ENCODE measurements around the gene UGCG.

Gene UGCG

GRCh38 chr9:111909444-111909843 lies 12.8 kb downstream of the UGCG start:
- H3K27ac ChIP-seq, result peak overlapping the region; percentile 94
- no peak for TF ChIP-seq CTCF (IDR thresholded peaks at IDR 0.05)
- no peaks in the 10 kb centered on the region for H3K9me3 ChIP-seq
- peaks cover 96 to 98% of the 10 kb centered on the region in 2 experiments for H3K4me1 ChIP-seq (ENCODE audit: control insufficient read depth in 1 of 2, insufficient read depth in 1 of 2, low read depth in 1 of 2, low read length in 1 of 2)
- peak overlapping the region; percentile 15 to 27 for H3K4me3 ChIP-seq (ENCODE audit: low read depth in 1 of 2, low read length in 1 of 2)
- no peaks in the 10 kb centered on the region for H3K27me3 ChIP-seq
- H3K36me3 ChIP-seq, result no peaks in the 10 kb centered on the region

- H3K9me3 ChIP-seq, result no peaks in the 10 kb centered on the region
- H3K4me3 ChIP-seq (ENCODE audit: low read depth in 1 of 2, low read length in 1 of 2), result peak overlapping the region in 1 of 2 experiments; percentile 5
- H3K27me3 ChIP-seq, result no peaks in the 10 kb centered on the region
- no peak for TF ChIP-seq CTCF (IDR thresholded peaks at IDR 0.05)
- peaks cover 96 to 98% of the 10 kb centered on the region in 2 experiments for H3K4me1 ChIP-seq (ENCODE audit: control insufficient read depth in 1 of 2, insufficient read depth in 1 of 2, low read depth in 1 of 2, low read length in 1 of 2)
- peak overlapping the region; percentile 94 for H3K27ac ChIP-seq
- no peaks in the 10 kb centered on the region for H3K36me3 ChIP-seq
Measured at GRCh38 chr9:111910428-111910827, 13.8 kb downstream of the UGCG start.

- H3K36me3 ChIP-seq, result peaks cover 13% of the 10 kb centered on the region
- H3K27ac ChIP-seq, result peak overlapping the region; percentile 72
Measured at GRCh38 chr9:111913159-111913558, 16.5 kb downstream of the UGCG start.

GRCh38 chr9:111914749-111915424 lies 18.3 kb downstream of the UGCG start:
- H3K27ac ChIP-seq, result peak overlapping the region; percentile 72
- H3K4me3 ChIP-seq (ENCODE audit: low read depth in 1 of 2, low read length in 1 of 2), result no peak overlapping the region
- H3K36me3 ChIP-seq, result peaks cover 18% of the 10 kb centered on the region
- H3K4me1 ChIP-seq (ENCODE audit: control insufficient read depth in 1 of 2, insufficient read depth in 1 of 2, low read depth in 1 of 2, low read length in 1 of 2), result peaks cover 65 to 66% of the 10 kb centered on the region in 2 experiments
- TF ChIP-seq CTCF (IDR thresholded peaks at IDR 0.05), result no peak
- H3K27me3 ChIP-seq, result no peaks in the 10 kb centered on the region
- H3K9me3 ChIP-seq, result no peaks in the 10 kb centered on the region

More at GRCh38 chr9:111913159-111913558, 16.5 kb downstream of the UGCG start:
- no peaks in the 10 kb centered on the region for H3K27me3 ChIP-seq
- no peak overlapping the region for H3K4me3 ChIP-seq (ENCODE audit: low read depth in 1 of 2, low read length in 1 of 2)
- no peak for TF ChIP-seq CTCF (IDR thresholded peaks at IDR 0.05)
- H3K9me3 ChIP-seq, result no peaks in the 10 kb centered on the region
- peaks cover 82 to 83% of the 10 kb centered on the region in 2 experiments for H3K4me1 ChIP-seq (ENCODE audit: control insufficient read depth in 1 of 2, insufficient read depth in 1 of 2, low read depth in 1 of 2, low read length in 1 of 2)

- peaks cover 60 to 61% of the 10 kb centered on the region in 2 experiments for H3K4me1 ChIP-seq (ENCODE audit: control insufficient read depth in 1 of 2, insufficient read depth in 1 of 2, low read depth in 1 of 2, low read length in 1 of 2)
- H3K4me3 ChIP-seq (ENCODE audit: low read depth in 1 of 2, low read length in 1 of 2), result no peak overlapping the region
- no peaks in the 10 kb centered on the region for H3K9me3 ChIP-seq
- peak overlapping the region; percentile 72 for H3K27ac ChIP-seq
- no peaks in the 10 kb centered on the region for H3K27me3 ChIP-seq
- H3K36me3 ChIP-seq, result peaks cover 20% of the 10 kb centered on the region
- TF ChIP-seq CTCF (IDR thresholded peaks at IDR 0.05), result no peak
Measured at GRCh38 chr9:111915425-111915758, 18.8 kb downstream of the UGCG start.

All from neutrophil (primary cell).